Tibial nerve (tissue), 4 donors: ENCODE data around the gene CRYBA2.

Experiments
- CTCF ChIP-seq, 5 experiments: fragments of 200-600 bp in 3 of 5; fragments of 450-650 bp in 2 of 5; sonication (generic) in 3 of 5; IDR thresholded peaks; one replicate each; pipeline ENCODE4 v1.5.1; 2016 to 2019; ENCODE audit warnings: antibody characterized with exemption in 5 of 5, mild to moderate bottlenecking in 3 of 5, moderate library complexity in 2 of 5
- EP300 ChIP-seq, 2 donors: sonication (generic); formaldehyde crosslinking; IDR thresholded peaks; one replicate each; pipeline ENCODE4 v1.6.1; 2017; ENCODE audit warnings: antibody characterized with exemption in 2 of 2, mild to moderate bottlenecking in 1 of 2
- POLR2A ChIP-seq, 2 donors: fragments of 450-650 bp; IDR thresholded peaks; one replicate each; pipeline ENCODE4 v1.6.1; 2017; ENCODE audit warnings: antibody characterized with exemption in 2 of 2, mild to moderate bottlenecking in 2 of 2, moderate library complexity in 2 of 2

GRCh38 chr2:218961229-218961628 is 32.0 kb downstream of the CRYBA2 start:
- TF ChIP-seq POLR2A (IDR thresholded peaks at IDR 0.05) = no peak
- TF ChIP-seq EP300 (IDR thresholded peaks at IDR 0.05) = no peak
- no peak for TF ChIP-seq CTCF (IDR thresholded peaks at IDR 0.05)
